Pancreas (tissue), 10 donors: ENCODE data around the gene MFSD6. TPM values are rescaled to one million over a fixed set of nuclear protein-coding genes. Genes with fewer than 3 reads are reported as not detected.

Source experiments
- ATAC-seq, 4 donors: fragments of 200-7000 bp; cut with Tn5 transposase; one replicate each; pipeline versions ENCODE4 v1.8.0 to v1.9.1; 2020; ENCODE audit warnings: mild to moderate bottlenecking in 4 of 4, moderate library complexity in 4 of 4
- DNase-seq, 6 donors: peaks; one replicate each; pipeline ENCODE4 v3.0.0-alpha.2; 2020
- FAIRE-seq: peaks from 2 replicates; lab custom pipeline; 2012; peaks lifted over from hg19 to GRCh38; lab: Jason Lieb, UNC
- H3K27ac ChIP-seq, 4 donors: fragments of 200-600 bp; sonication (generic); 1 replicate in 3 of 4; 2 replicates in 1 of 4; pipeline versions ENCODE4 v1.5.0 to v1.8.0; 2020
- H3K27me3 ChIP-seq, 4 donors: fragments of 200-600 bp; one replicate each; pipeline ENCODE4 v1.8.0; 2021
- H3K36me3 ChIP-seq, 3 donors: fragments of 200-600 bp; sonication (generic) in 1 of 3; one replicate each; pipeline versions ENCODE4 v1.5.0 to v1.8.0; 2020 to 2021
- H3K4me1 ChIP-seq, 3 donors: fragments of 200-600 bp; one replicate each; pipeline ENCODE4 v1.8.0; 2021
- H3K4me3 ChIP-seq, 4 donors: fragments of 200-600 bp; sonication (generic) in 2 of 4; one replicate each; pipeline versions ENCODE4 v1.5.0 to v1.8.0; 2020 to 2021
- H3K9me3 ChIP-seq, 4 donors: fragments of 200-600 bp; one replicate each; pipeline ENCODE4 v1.8.0; 2021
- CTCF ChIP-seq, 4 donors: fragments of 200-600 bp; sonication (generic) in 3 of 4; IDR thresholded peaks; one replicate each; pipeline versions ENCODE4 v1.5.0 to v1.8.0; 2021; ENCODE audit warnings: antibody characterized with exemption in 4 of 4
- WGBS, 2 donors: extraction: QIAGEN DNeasy Blood & Tissue Kit; methylation state at CpG; one replicate each; pipeline ENCODE4 v1.1.7; 2013; 5-methylcytosine and 5-hydroxymethylcytosine counted together
- intact Hi-C, 3 donors: fragments of 100-400 bp; cut with DNase I; formaldehyde crosslinking; loops; one replicate each; pipeline versions ENCODE4 v1.11.1 to v1.14.2; 2022
- polyA plus RNA-seq, 2 donors: library from polyadenylated mRNA; stranded (reverse); fragments of 200-250 nt; gene quantifications; one replicate each; pipeline ENCODE4 v1.2.3, GENCODE V29; 2013
- total RNA-seq, 6 donors: library from RNA; stranded (reverse); fragmentation: NEBNext Ultra II Directional in 4 of 6; extraction: Animal tissue kit (Norgen Biotek cat#: 25700) in 4 of 6; gene quantifications; one replicate each; pipeline versions ENCODE4 v1.2.1 to v1.2.4, GENCODE V29; 2021 to 2023
- donor health status: healthy with polysubstance abuse.
- donor health status: DM: no; HTN: no; CAD: no; lungs with moderate emphysema.
- donor health status: DM: no; HTN: no; CAD: no.
- donor health status: control.
- donor health status: control.
- donor health status: Bipolar disorder and iron deficiency.
- donor health status: DM: yes; HTN: yes; CAD: no.
- donor health status: DM: no; HTN: no; CAD: no.
- donor health status: DM: no; HTN: no; CAD: no.
- donor health status: DM: yes; HTN: yes; CAD: no.

The MFSD6 gene
- total and polyA plus RNA-seq, 8 donors, result 5.3 to 22.9 (median 15.4) TPM

- FAIRE-seq, result no peak
- Histone ChIP-seq H3K27me3 (no peaks in the 10 kb centered on the region), H3K36me3 (no peaks in the 10 kb centered on the region), H3K27ac (peak overlapping the region in 3 of 4 donors; percentile 76 to 90 (median 87)), H3K4me1 (peaks cover 0 to 15% (median 4%) of the 10 kb centered on the region in 3 donors), H3K9me3 (no peaks in the 10 kb centered on the region), H3K4me3 (peak overlapping the region in 3 of 4 donors; percentile 63 to 91 (median 83))
- no peak for DNase-seq
- no peak for ATAC-seq
- WGBS, 2 donors, result 46 to 48% methylated on average over 11 of the region's 11 CpGs
- intact Hi-C loops, result no loop called here
- no peak for TF ChIP-seq CTCF (IDR thresholded peaks at IDR 0.05)
Measured at GRCh38 chr2:190407246-190407661, 901 bp upstream of the MFSD6 start.

GRCh38 chr2:190408538-190409271, 550 bp downstream of the MFSD6 start:
- peak; percentile 62 to 82 (median 69) for DNase-seq
- H3K4me1 ChIP-seq, result peaks cover 0 to 15% (median 4%) of the 10 kb centered on the region in 3 donors
- peak overlapping the region; percentile 63 to 91 (median 77) for H3K4me3 ChIP-seq
- intact Hi-C loops, result no loop called here
- ATAC-seq, result peak; percentile 72 to 78 (median 76)
- H3K27me3 ChIP-seq, result no peaks in the 10 kb centered on the region
- H3K36me3 ChIP-seq, result no peaks in the 10 kb centered on the region
- no peak for TF ChIP-seq CTCF (IDR thresholded peaks at IDR 0.05)
- peak overlapping the region; percentile 76 to 90 (median 88) for H3K27ac ChIP-seq
- no peaks in the 10 kb centered on the region for H3K9me3 ChIP-seq
- no peak for FAIRE-seq
- WGBS, 2 donors, result 1% methylated on average over 37 to 54 of the region's 54 CpGs

GRCh38 chr2:190409616-190410015, 1.5 kb downstream of the MFSD6 start:
- no peaks in the 10 kb centered on the region for H3K27me3 ChIP-seq
- no peaks in the 10 kb centered on the region for H3K9me3 ChIP-seq
- no peak for DNase-seq
- no peak for FAIRE-seq
- peaks cover 0 to 15% (median 4%) of the 10 kb centered on the region in 3 donors for H3K4me1 ChIP-seq
- no peaks in the 10 kb centered on the region for H3K36me3 ChIP-seq
- H3K4me3 ChIP-seq, result peak overlapping the region in 2 of 4 donors; percentile 83 to 91
- intact Hi-C loops, result no loop called here
- WGBS, 2 donors, result 35 to 47% methylated on average over 2 of the region's 2 CpGs
- no peak for ATAC-seq
- no peak overlapping the region for H3K27ac ChIP-seq
- no peak for TF ChIP-seq CTCF (IDR thresholded peaks at IDR 0.05)

- Histone ChIP-seq H3K9me3 (no peaks in the 10 kb centered on the region), H3K4me1 (peaks cover 0 to 15% (median 4%) of the 10 kb centered on the region in 3 donors), H3K4me3 (no peak overlapping the region), H3K27ac (no peak overlapping the region), H3K36me3 (no peaks in the 10 kb centered on the region), H3K27me3 (no peaks in the 10 kb centered on the region)
- TF ChIP-seq CTCF (IDR thresholded peaks at IDR 0.05), result no peak
- FAIRE-seq, result no peak
- ATAC-seq, result no peak
- no peak for DNase-seq
- 78 to 80% methylated on average over 3 of the region's 3 CpGs for WGBS, 2 donors
- intact Hi-C loops, result no loop called here
Measured at GRCh38 chr2:190410166-190410565, 2.0 kb downstream of the MFSD6 start.

GRCh38 chr2:190412966-190413365, 4.8 kb downstream of the MFSD6 start:
- FAIRE-seq (no peak), DNase-seq (no peak), ATAC-seq (no peak)
- TF ChIP-seq CTCF (IDR thresholded peaks at IDR 0.05), result no peak
- no peak overlapping the region for H3K27ac ChIP-seq
- WGBS, 2 donors, result 66 to 78% methylated on average over 3 of the region's 3 CpGs
- no peaks in the 10 kb centered on the region for H3K27me3 ChIP-seq
- no peaks in the 10 kb centered on the region for H3K36me3 ChIP-seq
- intact Hi-C loops, result no loop called here
- no peak overlapping the region for H3K4me3 ChIP-seq
- no peaks in the 10 kb centered on the region for H3K9me3 ChIP-seq
- peaks cover 0 to 19% (median 4%) of the 10 kb centered on the region in 3 donors for H3K4me1 ChIP-seq
